ENCODE data around the gene AMT. TPM values are rescaled to one million over a fixed set of nuclear protein-coding genes. Genes with fewer than 3 reads are reported as not detected.
A peak's percentile ranks its signal among the peaks of the same experiment; 100 is the strongest.

AMT gene
- total and polyA plus RNA-seq, 2 experiments from 2014 or later, result 32.8 to 35.6 TPM

- TF ChIP-seq CTCF (conservative IDR thresholded peaks at IDR 0.05; ENCODE audit: low read depth in 2 of 2) (no peak), ZNF331 (CRISPR knock-in tag; IDR thresholded peaks at IDR 0.05; ENCODE audit: low read depth) (no peak), EZH2phosphoT487 (IDR thresholded peaks at IDR 0.05; ENCODE audit: unreplicated experiment) (no peak), ZNF114 (CRISPR knock-in tag; IDR thresholded peaks at IDR 0.05) (no peak)
Observed at GRCh38 chr3:49454898-49455681, 32.8 kb upstream of the AMT start (continued).

- no peaks in the 10 kb centered on the region for H3K79me2 ChIP-seq (replicated peaks; ENCODE audit: insufficient read depth)
- DNase-seq (ENCODE audit: low spot score) (peak; percentile 95), ATAC-seq (peak; percentile 95)
- H3K27me3 Mint-ChIP-seq (ENCODE audit: insufficient read depth, low read depth, poor library complexity), result peaks cover 9% of the 10 kb centered on the region
- H3K27me3 ChIP-seq (ENCODE audit: insufficient read depth), result no peaks in the 10 kb centered on the region
- H3K36me3 Mint-ChIP-seq (ENCODE audit: low read depth), result no peaks in the 10 kb centered on the region
- no peaks in the 10 kb centered on the region for H4K20me1 ChIP-seq (replicated peaks; ENCODE audit: insufficient read depth)
- no peak overlapping the region for H3K4me3 ChIP-seq
- no peak overlapping the region for H2AFZ ChIP-seq
- H3K4me1 Mint-ChIP-seq, result peaks cover 24% of the 10 kb centered on the region
- H3K4me1 ChIP-seq (ENCODE audit: insufficient read depth), result peaks cover 14% of the 10 kb centered on the region
- H3K4me3 Mint-ChIP-seq, result no peak overlapping the region
- TF ChIP-seq EZH2phosphoT487 (IDR thresholded peaks at IDR 0.05; ENCODE audit: unreplicated experiment) (no peak), CTCF (conservative IDR thresholded peaks at IDR 0.05; ENCODE audit: low read depth in 2 of 2) (peak; percentile 80 to 99), ZNF462 (CRISPR knock-in tag; IDR thresholded peaks at IDR 0.05) (peak; percentile 55; the same call in 1 of the 2 replicates)
- H3K9me3 Mint-ChIP-seq, result no peaks in the 10 kb centered on the region
- peak overlapping the region; percentile 84 for H3K27ac Mint-ChIP-seq
- no peaks in the 10 kb centered on the region for H3K36me3 ChIP-seq (ENCODE audit: insufficient read depth)
- no peak overlapping the region for H3K4me2 ChIP-seq
- no peaks in the 10 kb centered on the region for H3K9me2 ChIP-seq (ENCODE audit: insufficient read depth)
- H3F3A ChIP-seq (replicated peaks; ENCODE audit: low read depth), result peaks cover 6% of the 10 kb centered on the region; the same call in 1 of the 2 replicates
- H3K27ac ChIP-seq (ENCODE audit: low read depth), result no peak overlapping the region
Observed at GRCh38 chr3:49454458-49454857, 32.2 kb upstream of the AMT start.

Data from GM23338 (cell line).